Liver (tissue), 3 donors: ENCODE data around the gene REG1B.

ENCODE experiments used
- FOXA2 ChIP-seq: IDR thresholded peaks from 2 replicates; pipeline ENCODE4 v1.6.1; 2016; ENCODE audit warnings: antibody characterized with exemption
- GABPA ChIP-seq, 2 donors: IDR thresholded peaks in 1 of 2; conservative IDR thresholded peaks in 1 of 2; 2 replicates each; pipeline ENCODE4 v1.6.1; 2016; ENCODE audit warnings: antibody characterized with exemption in 2 of 2, mild to moderate bottlenecking in 1 of 2, moderate library complexity in 1 of 2
- RAD21 ChIP-seq, 2 donors: IDR thresholded peaks; 2 replicates each; pipeline ENCODE4 v1.6.1; 2016; ENCODE audit warnings: antibody characterized with exemption in 2 of 2, mild to moderate bottlenecking in 2 of 2
- TF ChIP-seq, protein P1 (sequence below): fragments of 150-350 bp; IDR thresholded peaks from 2 replicates; pipeline ENCODE4 v1.5.1; 2017; ENCODE audit warnings: improper control_type of control experiment, low read depth, low read length; ENCODE audit not compliant: missing input control
- TF ChIP-seq, protein P2 (sequence below): IDR thresholded peaks from 2 replicates; pipeline ENCODE4 v1.6.1; 2016; ENCODE audit warnings: antibody characterized with exemption, mild to moderate bottlenecking
- TF ChIP-seq, protein P3 (sequence below): IDR thresholded peaks from 2 replicates; pipeline ENCODE4 v1.6.1; 2016; ENCODE audit warnings: antibody characterized with exemption
- TF ChIP-seq, protein P4 (sequence below): IDR thresholded peaks from 2 replicates; pipeline ENCODE4 v1.6.1; 2016; ENCODE audit warnings: antibody characterized with exemption
- donor health status: healthy.
- donor health status: healthy.

DNA sequence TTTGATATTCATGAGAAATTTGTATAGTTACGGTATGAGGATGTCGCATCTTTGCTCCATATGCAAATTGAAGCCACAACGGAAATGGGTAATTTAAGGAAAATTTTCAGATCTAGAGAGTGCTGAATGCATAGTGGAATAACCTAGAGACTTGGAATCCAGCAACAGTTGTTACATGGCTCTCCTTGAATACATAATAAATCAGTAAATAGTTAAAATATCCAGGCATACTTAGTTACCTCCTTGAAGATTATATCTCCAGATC, 37.9 kb upstream of the REG1B start:
- no peak for TF ChIP-seq FOXA2
- TF ChIP-seq, protein P1, sequence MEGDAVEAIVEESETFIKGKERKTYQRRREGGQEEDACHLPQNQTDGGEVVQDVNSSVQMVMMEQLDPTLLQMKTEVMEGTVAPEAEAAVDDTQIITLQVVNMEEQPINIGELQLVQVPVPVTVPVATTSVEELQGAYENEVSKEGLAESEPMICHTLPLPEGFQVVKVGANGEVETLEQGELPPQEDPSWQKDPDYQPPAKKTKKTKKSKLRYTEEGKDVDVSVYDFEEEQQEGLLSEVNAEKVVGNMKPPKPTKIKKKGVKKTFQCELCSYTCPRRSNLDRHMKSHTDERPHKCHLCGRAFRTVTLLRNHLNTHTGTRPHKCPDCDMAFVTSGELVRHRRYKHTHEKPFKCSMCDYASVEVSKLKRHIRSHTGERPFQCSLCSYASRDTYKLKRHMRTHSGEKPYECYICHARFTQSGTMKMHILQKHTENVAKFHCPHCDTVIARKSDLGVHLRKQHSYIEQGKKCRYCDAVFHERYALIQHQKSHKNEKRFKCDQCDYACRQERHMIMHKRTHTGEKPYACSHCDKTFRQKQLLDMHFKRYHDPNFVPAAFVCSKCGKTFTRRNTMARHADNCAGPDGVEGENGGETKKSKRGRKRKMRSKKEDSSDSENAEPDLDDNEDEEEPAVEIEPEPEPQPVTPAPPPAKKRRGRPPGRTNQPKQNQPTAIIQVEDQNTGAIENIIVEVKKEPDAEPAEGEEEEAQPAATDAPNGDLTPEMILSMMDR = no peak
- TF ChIP-seq RAD21 (IDR thresholded peaks at IDR 0.05) = no peak
- TF ChIP-seq, protein P2, sequence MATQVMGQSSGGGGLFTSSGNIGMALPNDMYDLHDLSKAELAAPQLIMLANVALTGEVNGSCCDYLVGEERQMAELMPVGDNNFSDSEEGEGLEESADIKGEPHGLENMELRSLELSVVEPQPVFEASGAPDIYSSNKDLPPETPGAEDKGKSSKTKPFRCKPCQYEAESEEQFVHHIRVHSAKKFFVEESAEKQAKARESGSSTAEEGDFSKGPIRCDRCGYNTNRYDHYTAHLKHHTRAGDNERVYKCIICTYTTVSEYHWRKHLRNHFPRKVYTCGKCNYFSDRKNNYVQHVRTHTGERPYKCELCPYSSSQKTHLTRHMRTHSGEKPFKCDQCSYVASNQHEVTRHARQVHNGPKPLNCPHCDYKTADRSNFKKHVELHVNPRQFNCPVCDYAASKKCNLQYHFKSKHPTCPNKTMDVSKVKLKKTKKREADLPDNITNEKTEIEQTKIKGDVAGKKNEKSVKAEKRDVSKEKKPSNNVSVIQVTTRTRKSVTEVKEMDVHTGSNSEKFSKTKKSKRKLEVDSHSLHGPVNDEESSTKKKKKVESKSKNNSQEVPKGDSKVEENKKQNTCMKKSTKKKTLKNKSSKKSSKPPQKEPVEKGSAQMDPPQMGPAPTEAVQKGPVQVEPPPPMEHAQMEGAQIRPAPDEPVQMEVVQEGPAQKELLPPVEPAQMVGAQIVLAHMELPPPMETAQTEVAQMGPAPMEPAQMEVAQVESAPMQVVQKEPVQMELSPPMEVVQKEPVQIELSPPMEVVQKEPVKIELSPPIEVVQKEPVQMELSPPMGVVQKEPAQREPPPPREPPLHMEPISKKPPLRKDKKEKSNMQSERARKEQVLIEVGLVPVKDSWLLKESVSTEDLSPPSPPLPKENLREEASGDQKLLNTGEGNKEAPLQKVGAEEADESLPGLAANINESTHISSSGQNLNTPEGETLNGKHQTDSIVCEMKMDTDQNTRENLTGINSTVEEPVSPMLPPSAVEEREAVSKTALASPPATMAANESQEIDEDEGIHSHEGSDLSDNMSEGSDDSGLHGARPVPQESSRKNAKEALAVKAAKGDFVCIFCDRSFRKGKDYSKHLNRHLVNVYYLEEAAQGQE = no peak
- TF ChIP-seq, protein P3, sequence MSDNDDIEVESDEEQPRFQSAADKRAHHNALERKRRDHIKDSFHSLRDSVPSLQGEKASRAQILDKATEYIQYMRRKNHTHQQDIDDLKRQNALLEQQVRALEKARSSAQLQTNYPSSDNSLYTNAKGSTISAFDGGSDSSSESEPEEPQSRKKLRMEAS = no peak
- TF ChIP-seq, protein P4, sequence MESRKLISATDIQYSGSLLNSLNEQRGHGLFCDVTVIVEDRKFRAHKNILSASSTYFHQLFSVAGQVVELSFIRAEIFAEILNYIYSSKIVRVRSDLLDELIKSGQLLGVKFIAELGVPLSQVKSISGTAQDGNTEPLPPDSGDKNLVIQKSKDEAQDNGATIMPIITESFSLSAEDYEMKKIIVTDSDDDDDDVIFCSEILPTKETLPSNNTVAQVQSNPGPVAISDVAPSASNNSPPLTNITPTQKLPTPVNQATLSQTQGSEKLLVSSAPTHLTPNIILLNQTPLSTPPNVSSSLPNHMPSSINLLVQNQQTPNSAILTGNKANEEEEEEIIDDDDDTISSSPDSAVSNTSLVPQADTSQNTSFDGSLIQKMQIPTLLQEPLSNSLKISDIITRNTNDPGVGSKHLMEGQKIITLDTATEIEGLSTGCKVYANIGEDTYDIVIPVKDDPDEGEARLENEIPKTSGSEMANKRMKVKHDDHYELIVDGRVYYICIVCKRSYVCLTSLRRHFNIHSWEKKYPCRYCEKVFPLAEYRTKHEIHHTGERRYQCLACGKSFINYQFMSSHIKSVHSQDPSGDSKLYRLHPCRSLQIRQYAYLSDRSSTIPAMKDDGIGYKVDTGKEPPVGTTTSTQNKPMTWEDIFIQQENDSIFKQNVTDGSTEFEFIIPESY = no peak
- no peak for TF ChIP-seq GABPA (IDR thresholded peaks at IDR 0.05 in 1 of 2, conservative IDR thresholded peaks at IDR 0.05 in 1 of 2)
